ENCODE results near the gene CCNH. TPM values are rescaled to one million over a fixed set of nuclear protein-coding genes. Genes with fewer than 3 reads are reported as not detected.

The CCNH gene
- polyA plus RNA-seq, 4 donors = 32.2 to 54.3 (median 38.5) TPM

- Histone ChIP-seq H3K4me1 (ENCODE audit: control insufficient read depth in 3 of 3, insufficient read depth in 2 of 3, low read depth in 1 of 3, low read length in 2 of 3) (peaks cover 0 to 6% (median 2%) of the 10 kb centered on the region in 3 donors), H3K4me3 (ENCODE audit: low read depth in 1 of 3, low read length in 3 of 3) (peak overlapping the region; percentile 68 to 93 (median 74)), H3K27me3 (ENCODE audit: control insufficient read depth in 3 of 3, insufficient read depth in 3 of 3, low read length in 3 of 3) (no peaks in the 10 kb centered on the region), H3K36me3 (ENCODE audit: control insufficient read depth in 3 of 3, insufficient read depth in 2 of 3, low read depth in 1 of 3, low read length in 3 of 3) (peaks cover 2 to 11% (median 6%) of the 10 kb centered on the region in 3 donors), H3K27ac (ENCODE audit: low read depth in 1 of 3, low read length in 2 of 3) (peak overlapping the region in 2 of 3 donors; percentile 95 to 96), H3K9me3 (ENCODE audit: control insufficient read depth in 2 of 2, insufficient read depth in 1 of 2, low read depth in 1 of 2, low read length in 1 of 2) (no peaks in the 10 kb centered on the region)
- 3 to 7% (median 7%) methylated on average over 5 of the region's 5 CpGs for WGBS, 3 donors
- DNase-seq (no peak), FAIRE-seq (no peak)
Measured at GRCh38 chr5:87411586-87411972, 1.2 kb downstream of the CCNH start.

DNA sequence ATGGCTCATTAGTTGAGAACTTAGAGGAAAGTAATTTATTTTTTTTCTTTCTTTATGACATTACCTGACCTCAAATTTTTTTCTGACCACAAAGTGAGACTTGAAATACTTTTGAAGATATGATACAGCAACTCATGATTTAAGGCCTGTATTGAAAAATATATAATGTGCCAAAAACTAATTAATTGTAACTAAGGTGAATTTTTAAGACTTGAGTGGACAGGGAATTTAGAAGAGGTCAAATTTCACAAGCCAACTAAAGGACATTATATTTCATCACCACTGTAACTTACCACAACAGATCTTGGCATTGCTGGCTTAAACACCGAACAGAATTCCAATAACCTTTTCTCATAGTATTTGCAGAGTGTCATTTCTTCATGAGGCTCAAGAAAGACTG, 1.8 kb downstream of the CCNH start:
- Histone ChIP-seq H3K4me1 (ENCODE audit: control insufficient read depth in 3 of 3, insufficient read depth in 2 of 3, low read depth in 1 of 3, low read length in 2 of 3) (peaks cover 0 to 6% (median 2%) of the 10 kb centered on the region in 3 donors), H3K36me3 (ENCODE audit: control insufficient read depth in 3 of 3, insufficient read depth in 2 of 3, low read depth in 1 of 3, low read length in 3 of 3) (peaks cover 2 to 11% (median 10%) of the 10 kb centered on the region in 3 donors), H3K27me3 (ENCODE audit: control insufficient read depth in 3 of 3, insufficient read depth in 3 of 3, low read length in 3 of 3) (no peaks in the 10 kb centered on the region), H3K4me3 (ENCODE audit: low read depth in 1 of 3, low read length in 3 of 3) (no peak overlapping the region), H3K27ac (ENCODE audit: low read depth in 1 of 3, low read length in 2 of 3) (no peak overlapping the region), H3K9me3 (ENCODE audit: control insufficient read depth in 2 of 2, insufficient read depth in 1 of 2, low read depth in 1 of 2, low read length in 1 of 2) (no peaks in the 10 kb centered on the region)
- no peak for DNase-seq
- 89 to 94% (median 91%) methylated on average over 1 of the region's 1 CpG for WGBS, 3 donors
- FAIRE-seq = no peak

DNA sequence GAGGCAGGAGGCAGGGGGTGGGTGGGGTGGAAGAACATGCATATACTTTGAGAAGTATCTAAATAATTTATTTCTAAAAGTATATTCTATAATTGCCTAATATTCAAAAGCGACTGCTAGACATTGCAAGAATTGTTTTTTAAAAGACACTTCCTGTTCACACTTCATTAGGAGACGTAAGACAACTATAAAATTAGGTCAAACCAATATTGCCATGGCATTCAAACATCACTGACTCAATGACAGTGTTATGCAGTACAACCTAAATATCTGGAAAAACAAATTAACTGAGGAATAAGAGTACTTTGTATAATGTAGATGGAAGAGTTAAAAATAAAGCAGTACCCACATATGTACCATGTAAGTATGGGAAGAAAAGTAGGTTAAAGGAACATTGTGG, 4.5 kb downstream of the CCNH start:
- Histone ChIP-seq H3K4me1 (ENCODE audit: control insufficient read depth in 3 of 3, insufficient read depth in 2 of 3, low read depth in 1 of 3, low read length in 2 of 3) (peaks cover 0 to 6% (median 2%) of the 10 kb centered on the region in 3 donors), H3K27ac (ENCODE audit: low read depth in 1 of 3, low read length in 2 of 3) (no peak overlapping the region), H3K36me3 (ENCODE audit: control insufficient read depth in 3 of 3, insufficient read depth in 2 of 3, low read depth in 1 of 3, low read length in 3 of 3) (peaks cover 6 to 19% (median 10%) of the 10 kb centered on the region in 3 donors), H3K4me3 (ENCODE audit: low read depth in 1 of 3, low read length in 3 of 3) (no peak overlapping the region), H3K27me3 (ENCODE audit: control insufficient read depth in 3 of 3, insufficient read depth in 3 of 3, low read length in 3 of 3) (no peaks in the 10 kb centered on the region), H3K9me3 (ENCODE audit: control insufficient read depth in 2 of 2, insufficient read depth in 1 of 2, low read depth in 1 of 2, low read length in 1 of 2) (no peaks in the 10 kb centered on the region)
- DNase-seq = no peak
- WGBS, 3 donors = 71 to 79% (median 76%) methylated on average over 2 of the region's 2 CpGs
- FAIRE-seq = no peak

DNA sequence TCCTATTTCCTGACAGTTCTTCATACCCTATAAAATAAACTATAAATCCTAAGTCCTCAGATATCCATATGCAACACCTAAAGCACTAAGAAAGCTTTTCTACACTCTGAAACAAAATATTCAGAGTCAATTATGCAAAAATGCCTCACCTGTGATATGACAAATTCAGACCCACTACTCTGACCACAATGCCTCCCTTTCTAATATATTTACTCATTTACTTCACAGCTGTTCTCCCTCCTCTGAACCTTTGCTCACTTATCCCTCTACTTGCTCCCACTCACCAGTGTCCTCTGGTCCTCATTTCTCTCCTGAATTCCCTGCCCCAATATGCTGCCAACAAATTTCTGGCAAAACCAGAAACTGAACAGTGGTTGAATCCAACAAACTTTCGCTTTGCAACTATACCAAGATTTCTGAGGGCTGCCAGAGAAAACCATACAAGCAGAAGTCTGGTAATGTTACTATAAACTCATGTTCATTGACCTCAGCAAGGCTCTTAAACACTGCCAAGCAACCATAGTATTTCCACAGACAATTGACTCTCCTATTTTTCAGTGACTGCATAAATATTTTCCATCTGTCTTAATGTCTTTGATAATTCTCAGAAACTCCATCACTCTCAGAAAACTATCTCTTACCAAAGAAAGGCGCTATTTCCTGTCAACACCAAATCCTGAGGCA, 7.1 kb downstream of the CCNH start:
- peaks cover 10 to 26% (median 12%) of the 10 kb centered on the region in 3 donors for H3K36me3 ChIP-seq (ENCODE audit: control insufficient read depth in 3 of 3, insufficient read depth in 2 of 3, low read depth in 1 of 3, low read length in 3 of 3)

GRCh38 chr5:87404359-87404758, 8.4 kb downstream of the CCNH start:
- Histone ChIP-seq H3K27me3 (ENCODE audit: control insufficient read depth in 3 of 3, insufficient read depth in 3 of 3, low read length in 3 of 3) (no peaks in the 10 kb centered on the region), H3K27ac (ENCODE audit: low read depth in 1 of 3, low read length in 2 of 3) (no peak overlapping the region), H3K4me3 (ENCODE audit: low read depth in 1 of 3, low read length in 3 of 3) (no peak overlapping the region), H3K9me3 (ENCODE audit: control insufficient read depth in 2 of 2, insufficient read depth in 1 of 2, low read depth in 1 of 2, low read length in 1 of 2) (peaks cover 0 to 3% of the 10 kb centered on the region in 2 donors), H3K36me3 (ENCODE audit: control insufficient read depth in 3 of 3, insufficient read depth in 2 of 3, low read depth in 1 of 3, low read length in 3 of 3) (peaks cover 10 to 26% (median 13%) of the 10 kb centered on the region in 3 donors), H3K4me1 (ENCODE audit: control insufficient read depth in 3 of 3, insufficient read depth in 2 of 3, low read depth in 1 of 3, low read length in 2 of 3) (no peaks in the 10 kb centered on the region)
- 86 to 90% (median 88%) methylated on average over 2 of the region's 2 CpGs for WGBS, 3 donors
- DNase-seq (no peak), FAIRE-seq (no peak)

More for the DNA sequence above, 7.1 kb downstream of the CCNH start:
- Histone ChIP-seq H3K27me3 (ENCODE audit: control insufficient read depth in 3 of 3, insufficient read depth in 3 of 3, low read length in 3 of 3) (no peaks in the 10 kb centered on the region), H3K4me1 (ENCODE audit: control insufficient read depth in 3 of 3, insufficient read depth in 2 of 3, low read depth in 1 of 3, low read length in 2 of 3) (peaks cover 0 to under 1% (median 0%) of the 10 kb centered on the region in 3 donors), H3K9me3 (ENCODE audit: control insufficient read depth in 2 of 2, insufficient read depth in 1 of 2, low read depth in 1 of 2, low read length in 1 of 2) (peaks cover 0 to 3% of the 10 kb centered on the region in 2 donors), H3K4me3 (ENCODE audit: low read depth in 1 of 3, low read length in 3 of 3) (no peak overlapping the region), H3K27ac (ENCODE audit: low read depth in 1 of 3, low read length in 2 of 3) (no peak overlapping the region)
- 90 to 95% (median 94%) methylated on average over 2 of the region's 2 CpGs for WGBS, 3 donors
- FAIRE-seq (no peak), DNase-seq (no peak)

- no peaks in the 10 kb centered on the region for H3K27me3 ChIP-seq (ENCODE audit: control insufficient read depth in 3 of 3, insufficient read depth in 3 of 3, low read length in 3 of 3)
- H3K36me3 ChIP-seq (ENCODE audit: control insufficient read depth in 3 of 3, insufficient read depth in 2 of 3, low read depth in 1 of 3, low read length in 3 of 3) = peaks cover 10 to 26% (median 13%) of the 10 kb centered on the region in 3 donors
- H3K4me1 ChIP-seq (ENCODE audit: control insufficient read depth in 3 of 3, insufficient read depth in 2 of 3, low read depth in 1 of 3, low read length in 2 of 3) = no peaks in the 10 kb centered on the region
- no peak overlapping the region for H3K27ac ChIP-seq (ENCODE audit: low read depth in 1 of 3, low read length in 2 of 3)
- peaks cover 0 to 3% of the 10 kb centered on the region in 2 donors for H3K9me3 ChIP-seq (ENCODE audit: control insufficient read depth in 2 of 2, insufficient read depth in 1 of 2, low read depth in 1 of 2, low read length in 1 of 2)
- WGBS, 3 donors = 82 to 88% (median 82%) methylated on average over 3 of the region's 3 CpGs
- FAIRE-seq (no peak), DNase-seq (no peak)
- H3K4me3 ChIP-seq (ENCODE audit: low read depth in 1 of 3, low read length in 3 of 3) = no peak overlapping the region
Measured at GRCh38 chr5:87403899-87404298, 8.8 kb downstream of the CCNH start.

DNA sequence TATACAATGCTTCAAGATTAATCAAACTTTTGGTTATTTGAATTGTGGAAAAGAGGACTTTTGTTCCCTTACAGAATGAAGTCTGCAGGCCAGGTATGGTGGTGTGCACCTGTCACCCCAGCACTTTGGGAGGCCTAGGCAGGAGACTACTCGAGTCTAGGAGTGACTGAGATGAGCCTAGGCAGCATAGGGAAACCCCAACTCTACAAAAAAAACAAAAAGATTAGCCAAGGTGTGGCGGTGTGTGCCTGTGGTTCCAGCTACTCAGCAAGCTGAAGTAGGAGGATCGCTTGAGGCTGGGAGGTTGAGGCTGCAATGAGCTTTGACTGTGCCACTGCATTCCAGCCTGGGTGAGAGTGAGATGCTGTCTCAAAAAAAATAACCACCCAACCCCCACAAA, 9.3 kb downstream of the CCNH start:
- no peaks in the 10 kb centered on the region for H3K27me3 ChIP-seq (ENCODE audit: control insufficient read depth in 3 of 3, insufficient read depth in 3 of 3, low read length in 3 of 3)
- DNase-seq (no peak), FAIRE-seq (no peak)
- H3K36me3 ChIP-seq (ENCODE audit: control insufficient read depth in 3 of 3, insufficient read depth in 2 of 3, low read depth in 1 of 3, low read length in 3 of 3) = peaks cover 9 to 23% (median 10%) of the 10 kb centered on the region in 3 donors
- peaks cover 0 to 3% of the 10 kb centered on the region in 2 donors for H3K9me3 ChIP-seq (ENCODE audit: control insufficient read depth in 2 of 2, insufficient read depth in 1 of 2, low read depth in 1 of 2, low read length in 1 of 2)
- WGBS, 3 donors = 87 to 92% (median 87%) methylated on average over 3 of the region's 3 CpGs
- H3K4me3 ChIP-seq (ENCODE audit: low read depth in 1 of 3, low read length in 3 of 3) = no peak overlapping the region
- H3K27ac ChIP-seq (ENCODE audit: low read depth in 1 of 3, low read length in 2 of 3) = no peak overlapping the region
- no peaks in the 10 kb centered on the region for H3K4me1 ChIP-seq (ENCODE audit: control insufficient read depth in 3 of 3, insufficient read depth in 2 of 3, low read depth in 1 of 3, low read length in 2 of 3)

- no peak for FAIRE-seq
- peaks cover 0 to 3% of the 10 kb centered on the region in 2 donors for H3K9me3 ChIP-seq (ENCODE audit: control insufficient read depth in 2 of 2, insufficient read depth in 1 of 2, low read depth in 1 of 2, low read length in 1 of 2)
- no peak overlapping the region for H3K27ac ChIP-seq (ENCODE audit: low read depth in 1 of 3, low read length in 2 of 3)
- no peak overlapping the region for H3K4me3 ChIP-seq (ENCODE audit: low read depth in 1 of 3, low read length in 3 of 3)
- no peak for DNase-seq
- H3K36me3 ChIP-seq (ENCODE audit: control insufficient read depth in 3 of 3, insufficient read depth in 2 of 3, low read depth in 1 of 3, low read length in 3 of 3) = peaks cover 9 to 15% (median 11%) of the 10 kb centered on the region in 3 donors
- H3K4me1 ChIP-seq (ENCODE audit: control insufficient read depth in 3 of 3, insufficient read depth in 2 of 3, low read depth in 1 of 3, low read length in 2 of 3) = no peaks in the 10 kb centered on the region
- no peaks in the 10 kb centered on the region for H3K27me3 ChIP-seq (ENCODE audit: control insufficient read depth in 3 of 3, insufficient read depth in 3 of 3, low read length in 3 of 3)
Measured at GRCh38 chr5:87401626-87402025, 11.1 kb downstream of the CCNH start.

All from small intestine (tissue), 7 donors.